ENCODE results near the gene S100A2.

- TF ChIP-seq CTCF (IDR thresholded peaks at IDR 0.05; ENCODE audit: insufficient read depth, low read depth, low read length) (no peak), EZH2 (IDR thresholded peaks at IDR 0.05; ENCODE audit: insufficient read depth, low read length) (no peak)
These were observed 38.5 kb downstream of the S100A2 start for GRCh38 chr1:153527023-153527682.

Data from astrocyte (in vitro differentiated cells and primary cell).